ENCODE data around the gene NLGN2.

NLGN2 gene

DNA sequence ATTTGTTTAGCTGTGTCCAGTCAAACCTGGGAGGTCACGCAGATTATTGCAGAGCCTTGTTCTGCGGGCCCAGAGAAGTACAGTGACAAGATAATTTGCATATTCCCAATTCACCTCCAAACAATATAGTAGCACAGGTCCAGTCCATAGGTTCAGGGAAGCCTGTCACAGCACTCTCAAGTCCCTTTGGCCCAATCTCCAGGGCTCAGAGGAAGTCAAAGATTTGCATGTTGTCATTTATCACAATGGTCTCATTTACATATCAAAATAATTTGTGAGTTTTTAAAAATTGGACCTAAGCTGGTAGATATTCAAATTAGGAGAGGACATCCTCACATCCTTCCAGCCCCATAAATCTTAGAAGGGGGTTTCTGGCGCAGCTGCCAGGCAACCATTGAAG, 59.9 kb downstream of the NLGN2 start:
- no peak for DNase-seq

DNA sequence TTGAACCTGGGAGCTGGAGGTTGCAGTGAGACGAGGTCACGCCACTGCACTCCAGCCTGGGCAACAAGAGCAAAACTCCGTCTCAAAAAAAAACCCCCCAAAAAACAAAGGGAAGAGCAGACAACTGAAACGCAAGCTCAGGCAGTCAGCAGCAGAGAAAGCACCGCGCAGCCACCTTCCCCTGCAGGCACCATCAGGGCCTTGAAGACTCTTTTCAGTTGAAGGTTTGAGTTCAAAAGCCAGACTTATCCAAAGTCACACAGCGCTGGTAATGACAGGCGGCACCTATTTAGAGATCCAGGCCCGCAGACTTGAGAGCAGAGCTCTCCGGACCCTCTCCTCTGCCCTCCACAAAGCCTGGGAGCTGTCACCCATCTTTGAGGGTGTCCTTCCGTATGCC, 60.6 kb downstream of the NLGN2 start:
- no peak for DNase-seq

DNA sequence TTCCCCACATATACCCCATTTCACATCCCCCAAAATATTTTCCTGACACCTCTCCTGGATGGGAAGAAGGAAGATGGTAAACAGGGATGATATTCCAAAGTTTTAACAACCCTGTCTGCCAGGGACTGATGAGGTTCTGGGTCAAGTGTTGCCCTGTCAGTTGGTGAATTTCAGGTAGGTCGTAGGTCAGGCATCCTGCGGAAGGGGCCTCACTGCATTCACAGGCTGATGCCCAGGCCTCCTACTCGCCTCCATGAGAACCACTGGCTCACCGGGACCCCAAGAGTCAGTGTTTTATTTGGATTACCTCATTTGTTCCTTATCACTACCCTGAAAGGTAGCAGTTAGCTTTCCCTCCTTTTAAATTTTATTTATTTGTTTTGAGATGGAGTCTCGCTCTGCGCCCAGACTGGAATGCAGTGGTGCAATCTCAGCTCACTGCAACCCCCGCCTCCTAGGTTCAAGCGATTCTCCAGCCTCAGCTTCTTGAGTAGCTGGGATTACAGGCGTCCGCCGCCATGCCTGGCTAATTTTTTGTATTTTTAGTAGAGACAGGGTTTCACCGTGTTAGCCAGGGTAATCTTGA, 61.3 kb downstream of the NLGN2 start:
- no peak for DNase-seq
